ENCODE results near the gene KRTAP2-2. TPM values are rescaled to one million over a fixed set of nuclear protein-coding genes. Genes with fewer than 3 reads are reported as not detected.

Gene KRTAP2-2
- total RNA-seq, 1 experiment from 2014 or later, result not detected

DNA sequence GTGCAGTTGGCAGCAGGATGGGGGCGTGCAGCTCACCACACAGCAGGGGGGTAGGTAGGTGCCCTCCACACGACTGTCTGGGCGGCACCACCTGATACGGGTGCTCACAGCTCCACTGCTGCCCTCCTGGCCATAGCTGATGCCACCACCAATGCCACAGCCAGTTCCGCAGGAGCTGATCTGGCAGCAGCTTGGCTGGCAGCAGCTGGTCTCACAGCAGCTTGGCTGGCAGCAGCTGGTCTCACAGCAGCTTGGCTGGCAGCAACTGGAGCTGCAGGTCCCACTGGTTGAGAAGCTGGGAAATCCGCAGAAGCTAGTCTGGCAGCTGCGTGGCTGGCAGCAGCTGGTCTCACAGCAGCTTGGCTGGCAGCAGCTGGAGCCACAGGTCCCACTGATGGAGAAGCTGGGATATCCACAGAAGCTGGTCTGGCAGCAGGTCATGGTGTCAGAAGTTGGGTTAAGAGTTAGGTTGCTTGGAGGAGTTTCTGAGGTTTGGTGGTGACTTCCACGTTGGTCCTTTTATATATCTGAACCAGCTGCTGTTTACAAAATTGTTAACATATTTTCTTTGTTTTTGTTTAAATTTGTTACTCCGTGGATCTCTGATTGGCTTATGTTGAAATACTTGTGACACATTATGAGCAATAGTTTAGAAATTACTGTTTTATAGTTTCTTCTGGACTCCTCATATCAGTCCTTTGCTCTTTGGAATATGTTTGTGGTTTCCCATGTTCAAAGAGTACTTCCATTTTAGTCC lies 28.1 kb downstream of the KRTAP2-2 start, which contains the start of gene KRTAP1-5:
Gene KRTAP1-5 (minus strand): TSS at position 494 of the 757 bp plus-strand sequence. CDS start 53 bp downstream, at position 441.
- H3K27me3 Mint-ChIP-seq (ENCODE audit: low read depth), result no peaks in the 10 kb centered on the region

DNA sequence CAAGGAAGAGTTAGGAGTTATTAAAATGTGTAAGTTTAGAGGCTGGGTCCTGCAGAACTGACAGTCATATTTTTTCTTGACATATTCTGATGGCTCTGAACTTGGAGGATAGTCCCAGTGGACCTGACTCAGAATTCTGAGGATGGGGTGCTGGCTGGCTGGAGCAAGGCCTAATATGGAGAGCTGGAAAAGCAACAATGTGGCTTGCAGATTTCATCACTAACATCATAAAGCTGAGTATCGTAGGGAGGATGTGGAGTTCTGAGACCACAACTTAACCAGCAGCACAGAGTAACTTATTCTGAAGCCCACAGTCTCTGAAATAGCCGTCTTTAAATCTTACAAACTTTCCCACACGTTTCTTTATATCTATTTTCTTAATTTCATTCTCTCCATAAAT lies 30.3 kb downstream of the KRTAP2-2 start:
- Mint-ChIP-seq H3K4me1 (no peaks in the 10 kb centered on the region), H3K27me3 (ENCODE audit: low read depth) (no peaks in the 10 kb centered on the region), H3K9me3 (peaks cover 13% of the 10 kb centered on the region), H3K4me3 (no peak overlapping the region), H3K36me3 (no peaks in the 10 kb centered on the region), H3K27ac (no peak overlapping the region)
- no peak for ATAC-seq
- POLR2A ChIA-PET, result no interaction called here
- DNase-seq (ENCODE audit: low spot score), result no peak
- CTCF ChIA-PET, result interaction anchor here (1.5 kb wide), 1 partner anchor 161 kb away, joined by 3 read pairs; no protein-coding TSS in a partner anchor
- TF ChIP-seq SOX15 (CRISPR knock-in tag; IDR thresholded peaks at IDR 0.05) (no peak), RELA (CRISPR knock-in tag; IDR thresholded peaks at IDR 0.05; ENCODE audit: borderline replicate concordance) (no peak), NR2C2 (CRISPR knock-in tag; IDR thresholded peaks at IDR 0.05) (no peak), ZNF219 (CRISPR knock-in tag; IDR thresholded peaks at IDR 0.05; ENCODE audit: borderline replicate concordance) (no peak), TEAD4 (CRISPR knock-in tag; IDR thresholded peaks at IDR 0.05) (no peak), NR3C1 (CRISPR knock-in tag; conservative IDR thresholded peaks at IDR 0.05; ENCODE audit: low read depth) (no peak), TEAD1 (CRISPR knock-in tag; IDR thresholded peaks at IDR 0.05) (no peak), TP53 (CRISPR knock-in tag; IDR thresholded peaks at IDR 0.05) (no peak)
- TF ChIP-seq, protein P1, sequence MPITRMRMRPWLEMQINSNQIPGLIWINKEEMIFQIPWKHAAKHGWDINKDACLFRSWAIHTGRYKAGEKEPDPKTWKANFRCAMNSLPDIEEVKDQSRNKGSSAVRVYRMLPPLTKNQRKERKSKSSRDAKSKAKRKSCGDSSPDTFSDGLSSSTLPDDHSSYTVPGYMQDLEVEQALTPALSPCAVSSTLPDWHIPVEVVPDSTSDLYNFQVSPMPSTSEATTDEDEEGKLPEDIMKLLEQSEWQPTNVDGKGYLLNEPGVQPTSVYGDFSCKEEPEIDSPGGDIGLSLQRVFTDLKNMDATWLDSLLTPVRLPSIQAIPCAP (CRISPR knock-in tag; IDR thresholded peaks at IDR 0.05), result no peak
- TF ChIP-seq, protein P2, sequence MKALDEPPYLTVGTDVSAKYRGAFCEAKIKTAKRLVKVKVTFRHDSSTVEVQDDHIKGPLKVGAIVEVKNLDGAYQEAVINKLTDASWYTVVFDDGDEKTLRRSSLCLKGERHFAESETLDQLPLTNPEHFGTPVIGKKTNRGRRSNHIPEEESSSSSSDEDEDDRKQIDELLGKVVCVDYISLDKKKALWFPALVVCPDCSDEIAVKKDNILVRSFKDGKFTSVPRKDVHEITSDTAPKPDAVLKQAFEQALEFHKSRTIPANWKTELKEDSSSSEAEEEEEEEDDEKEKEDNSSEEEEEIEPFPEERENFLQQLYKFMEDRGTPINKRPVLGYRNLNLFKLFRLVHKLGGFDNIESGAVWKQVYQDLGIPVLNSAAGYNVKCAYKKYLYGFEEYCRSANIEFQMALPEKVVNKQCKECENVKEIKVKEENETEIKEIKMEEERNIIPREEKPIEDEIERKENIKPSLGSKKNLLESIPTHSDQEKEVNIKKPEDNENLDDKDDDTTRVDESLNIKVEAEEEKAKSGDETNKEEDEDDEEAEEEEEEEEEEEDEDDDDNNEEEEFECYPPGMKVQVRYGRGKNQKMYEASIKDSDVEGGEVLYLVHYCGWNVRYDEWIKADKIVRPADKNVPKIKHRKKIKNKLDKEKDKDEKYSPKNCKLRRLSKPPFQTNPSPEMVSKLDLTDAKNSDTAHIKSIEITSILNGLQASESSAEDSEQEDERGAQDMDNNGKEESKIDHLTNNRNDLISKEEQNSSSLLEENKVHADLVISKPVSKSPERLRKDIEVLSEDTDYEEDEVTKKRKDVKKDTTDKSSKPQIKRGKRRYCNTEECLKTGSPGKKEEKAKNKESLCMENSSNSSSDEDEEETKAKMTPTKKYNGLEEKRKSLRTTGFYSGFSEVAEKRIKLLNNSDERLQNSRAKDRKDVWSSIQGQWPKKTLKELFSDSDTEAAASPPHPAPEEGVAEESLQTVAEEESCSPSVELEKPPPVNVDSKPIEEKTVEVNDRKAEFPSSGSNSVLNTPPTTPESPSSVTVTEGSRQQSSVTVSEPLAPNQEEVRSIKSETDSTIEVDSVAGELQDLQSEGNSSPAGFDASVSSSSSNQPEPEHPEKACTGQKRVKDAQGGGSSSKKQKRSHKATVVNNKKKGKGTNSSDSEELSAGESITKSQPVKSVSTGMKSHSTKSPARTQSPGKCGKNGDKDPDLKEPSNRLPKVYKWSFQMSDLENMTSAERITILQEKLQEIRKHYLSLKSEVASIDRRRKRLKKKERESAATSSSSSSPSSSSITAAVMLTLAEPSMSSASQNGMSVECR (CRISPR knock-in tag; IDR thresholded peaks at IDR 0.05; ENCODE audit: borderline replicate concordance), result no peak
- TF ChIP-seq, protein P3, sequence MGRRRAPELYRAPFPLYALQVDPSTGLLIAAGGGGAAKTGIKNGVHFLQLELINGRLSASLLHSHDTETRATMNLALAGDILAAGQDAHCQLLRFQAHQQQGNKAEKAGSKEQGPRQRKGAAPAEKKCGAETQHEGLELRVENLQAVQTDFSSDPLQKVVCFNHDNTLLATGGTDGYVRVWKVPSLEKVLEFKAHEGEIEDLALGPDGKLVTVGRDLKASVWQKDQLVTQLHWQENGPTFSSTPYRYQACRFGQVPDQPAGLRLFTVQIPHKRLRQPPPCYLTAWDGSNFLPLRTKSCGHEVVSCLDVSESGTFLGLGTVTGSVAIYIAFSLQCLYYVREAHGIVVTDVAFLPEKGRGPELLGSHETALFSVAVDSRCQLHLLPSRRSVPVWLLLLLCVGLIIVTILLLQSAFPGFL (CRISPR knock-in tag; IDR thresholded peaks at IDR 0.05; ENCODE audit: borderline replicate concordance), result no peak
- TF ChIP-seq, protein P4, sequence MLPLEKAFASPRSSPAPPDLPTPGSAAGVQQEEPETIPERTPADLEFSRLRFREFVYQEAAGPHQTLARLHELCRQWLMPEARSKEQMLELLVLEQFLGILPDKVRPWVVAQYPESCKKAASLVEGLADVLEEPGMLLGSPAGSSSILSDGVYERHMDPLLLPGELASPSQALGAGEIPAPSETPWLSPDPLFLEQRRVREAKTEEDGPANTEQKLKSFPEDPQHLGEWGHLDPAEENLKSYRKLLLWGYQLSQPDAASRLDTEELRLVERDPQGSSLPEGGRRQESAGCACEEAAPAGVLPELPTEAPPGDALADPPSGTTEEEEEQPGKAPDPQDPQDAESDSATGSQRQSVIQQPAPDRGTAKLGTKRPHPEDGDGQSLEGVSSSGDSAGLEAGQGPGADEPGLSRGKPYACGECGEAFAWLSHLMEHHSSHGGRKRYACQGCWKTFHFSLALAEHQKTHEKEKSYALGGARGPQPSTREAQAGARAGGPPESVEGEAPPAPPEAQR (CRISPR knock-in tag; IDR thresholded peaks at IDR 0.05), result no peak

More for the DNA sequence above, 28.1 kb downstream of the KRTAP2-2 start, which contains the start of gene KRTAP1-5:
- no peak for DNase-seq (ENCODE audit: low spot score)
- Mint-ChIP-seq H3K36me3 (no peaks in the 10 kb centered on the region), H3K4me1 (no peaks in the 10 kb centered on the region), H3K27ac (no peak within 1 kb of the TSS), H3K4me3 (no peak within 1 kb of the TSS), H3K9me3 (peaks cover 5% of the 10 kb centered on the region; the same call in 1 of the 2 replicates)
- POLR2A ChIA-PET, result no interaction called here
- no peak for TF ChIP-seq GTF2I (CRISPR knock-in tag; conservative IDR thresholded peaks at IDR 0.05)
- TF ChIP-seq, protein P5, sequence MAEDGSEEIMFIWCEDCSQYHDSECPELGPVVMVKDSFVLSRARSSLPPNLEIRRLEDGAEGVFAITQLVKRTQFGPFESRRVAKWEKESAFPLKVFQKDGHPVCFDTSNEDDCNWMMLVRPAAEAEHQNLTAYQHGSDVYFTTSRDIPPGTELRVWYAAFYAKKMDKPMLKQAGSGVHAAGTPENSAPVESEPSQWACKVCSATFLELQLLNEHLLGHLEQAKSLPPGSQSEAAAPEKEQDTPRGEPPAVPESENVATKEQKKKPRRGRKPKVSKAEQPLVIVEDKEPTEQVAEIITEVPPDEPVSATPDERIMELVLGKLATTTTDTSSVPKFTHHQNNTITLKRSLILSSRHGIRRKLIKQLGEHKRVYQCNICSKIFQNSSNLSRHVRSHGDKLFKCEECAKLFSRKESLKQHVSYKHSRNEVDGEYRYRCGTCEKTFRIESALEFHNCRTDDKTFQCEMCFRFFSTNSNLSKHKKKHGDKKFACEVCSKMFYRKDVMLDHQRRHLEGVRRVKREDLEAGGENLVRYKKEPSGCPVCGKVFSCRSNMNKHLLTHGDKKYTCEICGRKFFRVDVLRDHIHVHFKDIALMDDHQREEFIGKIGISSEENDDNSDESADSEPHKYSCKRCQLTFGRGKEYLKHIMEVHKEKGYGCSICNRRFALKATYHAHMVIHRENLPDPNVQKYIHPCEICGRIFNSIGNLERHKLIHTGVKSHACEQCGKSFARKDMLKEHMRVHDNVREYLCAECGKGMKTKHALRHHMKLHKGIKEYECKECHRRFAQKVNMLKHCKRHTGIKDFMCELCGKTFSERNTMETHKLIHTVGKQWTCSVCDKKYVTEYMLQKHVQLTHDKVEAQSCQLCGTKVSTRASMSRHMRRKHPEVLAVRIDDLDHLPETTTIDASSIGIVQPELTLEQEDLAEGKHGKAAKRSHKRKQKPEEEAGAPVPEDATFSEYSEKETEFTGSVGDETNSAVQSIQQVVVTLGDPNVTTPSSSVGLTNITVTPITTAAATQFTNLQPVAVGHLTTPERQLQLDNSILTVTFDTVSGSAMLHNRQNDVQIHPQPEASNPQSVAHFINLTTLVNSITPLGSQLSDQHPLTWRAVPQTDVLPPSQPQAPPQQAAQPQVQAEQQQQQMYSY (CRISPR knock-in tag; IDR thresholded peaks at IDR 0.05), result no peak
- TF ChIP-seq NFE2L1 (CRISPR knock-in tag; IDR thresholded peaks at IDR 0.05), result no peak
- TF ChIP-seq TEAD4 (CRISPR knock-in tag; IDR thresholded peaks at IDR 0.05), result no peak
- TF ChIP-seq MXD4 (CRISPR knock-in tag; IDR thresholded peaks at IDR 0.05; ENCODE audit: borderline replicate concordance), result no peak
- TF ChIP-seq EMX1 (CRISPR knock-in tag; IDR thresholded peaks at IDR 0.05), result no peak
- TF ChIP-seq, protein P6, sequence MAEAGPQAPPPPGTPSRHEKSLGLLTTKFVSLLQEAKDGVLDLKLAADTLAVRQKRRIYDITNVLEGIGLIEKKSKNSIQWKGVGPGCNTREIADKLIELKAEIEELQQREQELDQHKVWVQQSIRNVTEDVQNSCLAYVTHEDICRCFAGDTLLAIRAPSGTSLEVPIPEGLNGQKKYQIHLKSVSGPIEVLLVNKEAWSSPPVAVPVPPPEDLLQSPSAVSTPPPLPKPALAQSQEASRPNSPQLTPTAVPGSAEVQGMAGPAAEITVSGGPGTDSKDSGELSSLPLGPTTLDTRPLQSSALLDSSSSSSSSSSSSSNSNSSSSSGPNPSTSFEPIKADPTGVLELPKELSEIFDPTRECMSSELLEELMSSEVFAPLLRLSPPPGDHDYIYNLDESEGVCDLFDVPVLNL (CRISPR knock-in tag; IDR thresholded peaks at IDR 0.05; ENCODE audit: borderline replicate concordance, low read depth), result no peak
- CTCF ChIA-PET, result interaction anchor here (0.5 kb wide), 1 partner anchor 1319 kb away, joined by 3 read pairs; no protein-coding TSS in a partner anchor
- ATAC-seq, result no peak
